NT2/D1 (cell line): ENCODE data around the gene POLL.

Experiments
- DNase-seq: peaks from one replicate; pipeline ENCODE4 v3.0.0-alpha.2; 2011; ENCODE audit warnings: low read depth, low spot score
- H3K27me3 ChIP-seq: 2 replicates; pipeline ENCODE4 v1.6.0; 2011; ENCODE audit warnings: mild to moderate bottlenecking; ENCODE audit not compliant: insufficient read length, insufficient read depth
- H3K36me3 ChIP-seq: 2 replicates; pipeline ENCODE4 v1.6.1; 2011; ENCODE audit warnings: mild to moderate bottlenecking, low read length, mixed read lengths; ENCODE audit not compliant: insufficient read depth, insufficient read length
- H3K4me1 ChIP-seq: 2 replicates; pipeline ENCODE4 v1.5.1; 2011; ENCODE audit not compliant: insufficient read depth, insufficient read length
- H3K4me3 ChIP-seq: 2 replicates; pipeline ENCODE4 v1.5.1; 2011; ENCODE audit warnings: low read depth; ENCODE audit not compliant: insufficient read length
- H3K9ac ChIP-seq: 2 replicates; pipeline ENCODE4 v1.6.0; 2011; ENCODE audit warnings: low read depth; ENCODE audit not compliant: insufficient read length
- H3K9me3 ChIP-seq: 2 replicates; pipeline ENCODE4 v1.5.1; 2011; ENCODE audit warnings: mild to moderate bottlenecking, low read length; ENCODE audit not compliant: insufficient read depth
- SUZ12 ChIP-seq: IDR thresholded peaks from 2 replicates; pipeline ENCODE4 v1.6.1; 2011; ENCODE audit not compliant: insufficient read length, insufficient read depth; ENCODE audit errors: extremely low read depth
- YY1 ChIP-seq: IDR thresholded peaks from 2 replicates; pipeline ENCODE4 v1.6.1; 2011; ENCODE audit not compliant: insufficient read length, insufficient read depth
- ZNF274 ChIP-seq: IDR thresholded peaks from 2 replicates; pipeline ENCODE4 v1.6.1; 2011; ENCODE audit warnings: mild to moderate bottlenecking, low read depth, low read length

POLL gene

GRCh38 chr10:101567165-101568006 lies 20.7 kb downstream of the POLL start:
- Histone ChIP-seq H3K4me3 (no peak overlapping the region), H3K4me1 (no peaks in the 10 kb centered on the region), H3K9ac (no peak overlapping the region), H3K36me3 (no peaks in the 10 kb centered on the region), H3K9me3 (no peaks in the 10 kb centered on the region), H3K27me3 (peaks cover 37% of the 10 kb centered on the region)
- no peak for DNase-seq
- no peak for TF ChIP-seq SUZ12
- TF ChIP-seq ZNF274 = no peak
- no peak for TF ChIP-seq YY1

GRCh38 chr10:101566333-101567164 lies 21.5 kb downstream of the POLL start:
- no peak for DNase-seq
- no peak overlapping the region for H3K4me3 ChIP-seq

GRCh38 chr10:101565936-101566332 lies 22.1 kb downstream of the POLL start:
- Histone ChIP-seq H3K4me3 (no peak overlapping the region), H3K9me3 (no peaks in the 10 kb centered on the region), H3K4me1 (no peaks in the 10 kb centered on the region), H3K27me3 (peaks cover 24% of the 10 kb centered on the region), H3K36me3 (no peaks in the 10 kb centered on the region), H3K9ac (no peak overlapping the region)
- no peak for DNase-seq
- TF ChIP-seq SUZ12 = no peak

More at GRCh38 chr10:101566333-101567164, 21.5 kb downstream of the POLL start:
- H3K36me3 ChIP-seq = no peaks in the 10 kb centered on the region
- peaks cover 30% of the 10 kb centered on the region for H3K27me3 ChIP-seq
- H3K4me1 ChIP-seq = no peaks in the 10 kb centered on the region
- TF ChIP-seq ZNF274 = no peak
- no peak for TF ChIP-seq YY1
- no peak for TF ChIP-seq SUZ12
- H3K9ac ChIP-seq = no peak overlapping the region
- no peaks in the 10 kb centered on the region for H3K9me3 ChIP-seq

GRCh38 chr10:101565370-101565900 lies 22.6 kb downstream of the POLL start:
- no peak overlapping the region for H3K9ac ChIP-seq
- DNase-seq = no peak
- no peaks in the 10 kb centered on the region for H3K4me1 ChIP-seq
- no peak overlapping the region for H3K4me3 ChIP-seq
- peaks cover 19% of the 10 kb centered on the region for H3K27me3 ChIP-seq
- H3K36me3 ChIP-seq = no peaks in the 10 kb centered on the region
- H3K9me3 ChIP-seq = no peaks in the 10 kb centered on the region
- TF ChIP-seq ZNF274 = no peak
- no peak for TF ChIP-seq YY1
- no peak for TF ChIP-seq SUZ12

GRCh38 chr10:101564490-101564991 lies 23.5 kb downstream of the POLL start:
- DNase-seq = no peak
- no peak overlapping the region for H3K4me3 ChIP-seq
- H3K27me3 ChIP-seq = peaks cover 18% of the 10 kb centered on the region
- H3K9me3 ChIP-seq = no peaks in the 10 kb centered on the region; the same call in 1 of the 2 replicates
- TF ChIP-seq SUZ12 (no peak), ZNF274 (no peak), YY1 (no peak)
- H3K9ac ChIP-seq = no peak overlapping the region
- H3K36me3 ChIP-seq = no peaks in the 10 kb centered on the region
- H3K4me1 ChIP-seq = no peaks in the 10 kb centered on the region

- H3K4me1 ChIP-seq = no peaks in the 10 kb centered on the region
- H3K9me3 ChIP-seq = no peaks in the 10 kb centered on the region; the same call in 1 of the 2 replicates
- no peak overlapping the region for H3K9ac ChIP-seq
- H3K27me3 ChIP-seq = peaks cover 12% of the 10 kb centered on the region
- TF ChIP-seq SUZ12 (no peak), YY1 (no peak), ZNF274 (no peak)
- DNase-seq = no peak
- no peaks in the 10 kb centered on the region for H3K36me3 ChIP-seq
- H3K4me3 ChIP-seq = no peak overlapping the region
Observed at GRCh38 chr10:101563497-101564040, 24.5 kb downstream of the POLL start.
